ENCODE measurements around the gene KRT82. TPM values are rescaled to one million over a fixed set of nuclear protein-coding genes. Genes with fewer than 3 reads are reported as not detected.

Gene KRT82
- total and polyA plus RNA-seq, 2 of the 8 experiments (the other 6 are each of a cell fraction or from before 2014, with no cell fraction given): not detected

GRCh38 chr12:52401926-52402325, 4.2 kb downstream of the KRT82 start (continued):
- TF ChIP-seq NANOG (IDR thresholded peaks at IDR 0.05; ENCODE audit: insufficient read depth, low read depth, low read length, poor library complexity, severe bottlenecking) (no peak), GTF2F1 (IDR thresholded peaks at IDR 0.05; ENCODE audit: borderline replicate concordance, low read depth, low read length) (no peak), HDAC2 (IDR thresholded peaks at IDR 0.05; ENCODE audit: borderline replicate concordance in 1 of 2, low read depth in 2 of 2, low read length in 2 of 2) (no peak)
